ENCODE measurements around the gene NOP56.

DNA sequence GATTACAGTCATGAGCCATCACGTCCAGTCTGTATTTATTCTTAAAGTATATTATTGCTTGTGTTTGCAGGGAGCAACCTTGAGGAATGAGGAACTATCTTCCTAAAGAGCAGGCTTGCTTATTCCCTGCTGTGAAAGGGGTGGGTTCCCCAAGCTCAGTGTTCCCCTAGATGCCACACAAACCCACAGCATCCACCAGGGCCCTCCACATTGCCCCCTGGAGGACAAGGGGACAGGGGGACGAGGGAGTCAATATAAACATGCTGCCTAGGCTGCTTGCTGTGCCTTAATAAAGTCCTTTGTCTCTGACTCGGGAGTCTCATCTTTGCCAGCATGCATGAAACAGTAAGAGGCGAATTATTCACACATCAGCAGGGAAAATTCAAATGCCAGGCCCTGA, 19.5 kb downstream of the NOP56 start:
- TF ChIP-seq, protein P1, sequence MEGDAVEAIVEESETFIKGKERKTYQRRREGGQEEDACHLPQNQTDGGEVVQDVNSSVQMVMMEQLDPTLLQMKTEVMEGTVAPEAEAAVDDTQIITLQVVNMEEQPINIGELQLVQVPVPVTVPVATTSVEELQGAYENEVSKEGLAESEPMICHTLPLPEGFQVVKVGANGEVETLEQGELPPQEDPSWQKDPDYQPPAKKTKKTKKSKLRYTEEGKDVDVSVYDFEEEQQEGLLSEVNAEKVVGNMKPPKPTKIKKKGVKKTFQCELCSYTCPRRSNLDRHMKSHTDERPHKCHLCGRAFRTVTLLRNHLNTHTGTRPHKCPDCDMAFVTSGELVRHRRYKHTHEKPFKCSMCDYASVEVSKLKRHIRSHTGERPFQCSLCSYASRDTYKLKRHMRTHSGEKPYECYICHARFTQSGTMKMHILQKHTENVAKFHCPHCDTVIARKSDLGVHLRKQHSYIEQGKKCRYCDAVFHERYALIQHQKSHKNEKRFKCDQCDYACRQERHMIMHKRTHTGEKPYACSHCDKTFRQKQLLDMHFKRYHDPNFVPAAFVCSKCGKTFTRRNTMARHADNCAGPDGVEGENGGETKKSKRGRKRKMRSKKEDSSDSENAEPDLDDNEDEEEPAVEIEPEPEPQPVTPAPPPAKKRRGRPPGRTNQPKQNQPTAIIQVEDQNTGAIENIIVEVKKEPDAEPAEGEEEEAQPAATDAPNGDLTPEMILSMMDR (IDR thresholded peaks at IDR 0.05): no peak
- TF ChIP-seq EZH2 (IDR thresholded peaks at IDR 0.05; ENCODE audit: borderline replicate concordance, insufficient read depth, low read depth, low read length, poor library complexity, severe bottlenecking): no peak

Data from B cell (primary cell).